ENCODE results near the gene ATP8B3. TPM values are rescaled to one million over a fixed set of nuclear protein-coding genes. Genes with fewer than 3 reads are reported as not detected.

The ATP8B3 gene
- total RNA-seq, 4 donors from 2014 or later, result 0.35 to 4.5 (median 0.94) TPM; not detected in 1

DNA sequence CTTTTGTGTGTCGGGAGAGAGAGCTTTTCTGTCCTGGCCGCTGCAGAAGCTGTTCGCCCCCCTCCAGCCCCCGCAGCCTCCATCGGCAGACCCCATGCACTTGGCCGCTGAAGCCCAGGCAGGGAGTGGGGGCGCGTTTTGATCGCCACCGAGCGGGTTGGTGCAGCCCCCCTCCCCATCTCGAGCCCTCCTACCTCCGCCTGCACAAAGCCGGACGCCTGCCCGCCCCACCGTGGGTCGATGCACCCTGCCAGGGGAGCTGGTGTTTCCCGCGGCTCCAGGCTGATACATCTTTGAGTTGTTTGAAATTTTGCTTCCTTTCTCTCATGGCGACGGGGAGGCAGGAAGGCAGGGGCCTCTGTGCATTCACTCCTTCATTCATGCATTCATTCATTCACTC lies 75.1 kb downstream of the ATP8B3 start:
- DNase-seq, result no peak
- H3K27ac ChIP-seq, result no peak overlapping the region
- no peak overlapping the region for H3K4me3 ChIP-seq
- no peak for TF ChIP-seq POLR2A (IDR thresholded peaks at IDR 0.05)
- TF ChIP-seq, protein P1, sequence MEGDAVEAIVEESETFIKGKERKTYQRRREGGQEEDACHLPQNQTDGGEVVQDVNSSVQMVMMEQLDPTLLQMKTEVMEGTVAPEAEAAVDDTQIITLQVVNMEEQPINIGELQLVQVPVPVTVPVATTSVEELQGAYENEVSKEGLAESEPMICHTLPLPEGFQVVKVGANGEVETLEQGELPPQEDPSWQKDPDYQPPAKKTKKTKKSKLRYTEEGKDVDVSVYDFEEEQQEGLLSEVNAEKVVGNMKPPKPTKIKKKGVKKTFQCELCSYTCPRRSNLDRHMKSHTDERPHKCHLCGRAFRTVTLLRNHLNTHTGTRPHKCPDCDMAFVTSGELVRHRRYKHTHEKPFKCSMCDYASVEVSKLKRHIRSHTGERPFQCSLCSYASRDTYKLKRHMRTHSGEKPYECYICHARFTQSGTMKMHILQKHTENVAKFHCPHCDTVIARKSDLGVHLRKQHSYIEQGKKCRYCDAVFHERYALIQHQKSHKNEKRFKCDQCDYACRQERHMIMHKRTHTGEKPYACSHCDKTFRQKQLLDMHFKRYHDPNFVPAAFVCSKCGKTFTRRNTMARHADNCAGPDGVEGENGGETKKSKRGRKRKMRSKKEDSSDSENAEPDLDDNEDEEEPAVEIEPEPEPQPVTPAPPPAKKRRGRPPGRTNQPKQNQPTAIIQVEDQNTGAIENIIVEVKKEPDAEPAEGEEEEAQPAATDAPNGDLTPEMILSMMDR (IDR thresholded peaks at IDR 0.05), result no peak
- H3K9me3 ChIP-seq, result no peaks in the 10 kb centered on the region
- no peaks in the 10 kb centered on the region for H3K4me1 ChIP-seq
- no peaks in the 10 kb centered on the region for H3K27me3 ChIP-seq
- H3K36me3 ChIP-seq, result no peaks in the 10 kb centered on the region

DNA sequence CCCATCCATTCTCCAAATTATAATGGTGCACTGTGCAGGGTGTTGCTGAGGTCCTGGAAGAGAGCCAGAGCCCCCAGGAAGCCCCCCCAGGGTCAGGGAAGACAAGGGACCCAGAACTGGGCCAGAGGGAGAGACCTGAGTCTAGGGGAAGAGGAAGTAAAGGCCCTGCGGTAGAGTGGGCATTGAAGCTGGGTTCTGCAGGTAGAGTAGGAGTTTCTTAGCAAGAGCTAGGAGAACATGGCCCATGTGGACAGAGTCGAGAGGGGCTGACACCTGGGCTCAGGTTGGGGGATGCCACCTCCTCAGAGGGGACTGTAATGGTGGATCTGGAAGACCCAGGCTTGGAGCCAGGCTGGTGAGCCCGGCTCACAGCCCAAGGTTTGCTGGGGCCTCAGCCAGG lies 75.8 kb downstream of the ATP8B3 start:
- H3K27me3 ChIP-seq, result no peaks in the 10 kb centered on the region
- no peaks in the 10 kb centered on the region for H3K9me3 ChIP-seq

DNA sequence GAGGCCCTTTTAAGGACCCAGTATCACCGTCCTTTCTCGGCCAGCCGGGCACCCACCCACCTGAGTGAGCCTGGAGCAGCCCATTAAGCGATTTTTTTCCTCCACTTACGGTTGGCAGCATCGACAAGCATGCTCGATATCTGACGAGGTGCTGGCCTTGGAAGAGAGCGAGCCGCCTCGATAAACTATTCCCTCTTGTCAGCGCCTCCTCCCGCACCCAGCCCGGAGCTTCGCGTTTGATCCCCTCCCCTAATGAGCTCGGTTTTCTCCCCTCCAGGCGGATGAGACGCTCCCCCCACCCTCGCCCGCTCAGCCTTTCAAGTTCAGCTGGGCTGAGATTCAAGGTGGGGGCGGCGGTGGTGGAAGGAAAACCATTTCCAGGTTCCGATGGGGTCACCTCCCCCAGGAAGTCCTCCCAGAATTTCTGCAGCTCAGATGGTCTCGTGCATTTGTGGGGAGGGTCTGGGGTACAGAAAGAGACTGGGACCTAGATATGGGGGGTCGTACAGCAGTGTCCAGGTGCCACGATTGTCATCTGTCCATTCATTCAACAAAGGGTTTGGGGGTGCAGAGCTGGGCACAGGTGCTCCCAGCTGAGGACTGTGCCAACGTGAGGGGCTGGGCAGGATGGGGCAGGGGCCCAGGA lies 77.6 kb downstream of the ATP8B3 start:
- TF ChIP-seq, protein P1 (IDR thresholded peaks at IDR 0.05), result no peak
- TF ChIP-seq POLR2A (IDR thresholded peaks at IDR 0.05), result no peak
- H3K27me3 ChIP-seq, result no peaks in the 10 kb centered on the region
- no peak overlapping the region for H3K27ac ChIP-seq

More for the DNA sequence above, 75.8 kb downstream of the ATP8B3 start:
- Histone ChIP-seq H3K36me3 (no peaks in the 10 kb centered on the region), H3K27ac (no peak overlapping the region), H3K4me1 (no peaks in the 10 kb centered on the region), H3K4me3 (no peak overlapping the region)
- DNase-seq, result no peak
- TF ChIP-seq, protein P1 (IDR thresholded peaks at IDR 0.05), result no peak
- no peak for TF ChIP-seq POLR2A (IDR thresholded peaks at IDR 0.05)

More for the DNA sequence above, 77.6 kb downstream of the ATP8B3 start:
- DNase-seq, result no peak
- Histone ChIP-seq H3K9me3 (no peaks in the 10 kb centered on the region), H3K4me1 (no peaks in the 10 kb centered on the region), H3K36me3 (no peaks in the 10 kb centered on the region), H3K4me3 (no peak overlapping the region)

Other genes starting within 250 kb of the ATP8B3 start
- gene MEX3D, start 244.0 kb downstream of the ATP8B3 start, total RNA-seq, result 10 to 100 TPM; 11.6 to 20.0 (median 15.6) TPM
- 100 to 1,000 TPM in 1 of 4 donors, 10 to 100 TPM in 3; 58.7 to 110 (median 81.6) TPM for gene MBD3, start 219.4 kb downstream of the ATP8B3 start, total RNA-seq
- 100 to 1,000 TPM in 1 of 4 donors, 10 to 100 TPM in 3; 59.8 to 122 (median 94.3) TPM for gene UQCR11, start 206.8 kb downstream of the ATP8B3 start, total RNA-seq
- 100 to 1,000 TPM in 1 of 4 donors, 10 to 100 TPM in 3; 49.2 to 112 (median 80.3) TPM for gene TCF3, start 159.7 kb downstream of the ATP8B3 start, total RNA-seq
- under 1 TPM in 2 of 4 donors, not detected in 2; 0.27 to 0.28 TPM for gene ONECUT3, start 58.8 kb downstream of the ATP8B3 start, total RNA-seq
- 100 to 1,000 TPM in 1 of 4 donors, 10 to 100 TPM in 3; 47.0 to 101 (median 57.2) TPM for gene REXO1, start 36.2 kb upstream of the ATP8B3 start, total RNA-seq
- gene KLF16, start 51.3 kb upstream of the ATP8B3 start, total RNA-seq, result 10 to 100 TPM; 10.3 to 18.2 (median 14.8) TPM
- 10 to 100 TPM; 52.0 to 95.9 (median 68.4) TPM for gene ABHD17A, start 73.2 kb upstream of the ATP8B3 start, total RNA-seq
- 10 to 100 TPM; 18.2 to 33.3 (median 23.8) TPM for gene ADAT3, start 93.1 kb upstream of the ATP8B3 start, total RNA-seq
- gene SCAMP4, start 93.1 kb upstream of the ATP8B3 start, total RNA-seq, result 10 to 100 TPM; 45.4 to 62.6 (median 57.0) TPM
- gene CSNK1G2, start 128.9 kb upstream of the ATP8B3 start, total RNA-seq, result 100 to 1,000 TPM in 2 of 4 donors, 10 to 100 TPM in 2; 54.5 to 250 (median 103) TPM
- 100 to 1,000 TPM in 1 of 4 donors, 10 to 100 TPM in 3; 57.8 to 114 (median 76.0) TPM for gene BTBD2, start 203.4 kb upstream of the ATP8B3 start, total RNA-seq
- gene MKNK2, start 239.0 kb upstream of the ATP8B3 start, total RNA-seq, result 100 to 1,000 TPM; 119 to 253 (median 192) TPM

All from Peyer's patch (tissue), 4 donors.